H1 (cell line): Measurements from ENCODE around the gene SH3PXD2A. TPM values are rescaled to one million over a fixed set of nuclear protein-coding genes. Genes with fewer than 3 reads are reported as not detected.

Experiments
- polyA plus RNA-seq, 7 experiments: library from polyadenylated mRNA; depleted of rRNA in 3 of 7; stranded (reverse) in 5 of 7; unstranded in 2 of 7; fragments of >200 nt in 5 of 7; fragments of 200-250 nt in 2 of 7; gene quantifications; 1 replicate in 5 of 7; 2 replicates in 1 of 7; 4 replicates in 1 of 7; pipeline versions ENCODE4 v1.2.1 to v1.2.3, GENCODE V29; 2011 to 2013; ENCODE audit warnings: missing spikeins in 2 of 7, mixed read lengths in 2 of 7
- total RNA-seq: library from RNA; stranded (reverse); fragmentation: NEBNext Ultra II Directional; extraction: Animal tissue kit (Norgen Biotek cat#: 25700); gene quantifications from 2 replicates; pipeline ENCODE4 v1.2.1, GENCODE V29; 2021
- TF ChIP-seq, protein P1 (sequence below): fragments of 300-600 bp; sonication (generic); IDR thresholded peaks from 2 replicates; pipeline ENCODE4 v1.7.1; 2012; ENCODE audit warnings: low read length, moderate library complexity, mild to moderate bottlenecking, inconsistent platforms; ENCODE audit not compliant: insufficient replicate concordance

Gene SH3PXD2A
- total and polyA plus RNA-seq, 2 of the 8 experiments (the other 6 are each of a cell fraction or from before 2014, with no cell fraction given) = 5.4 to 16.3 TPM

DNA sequence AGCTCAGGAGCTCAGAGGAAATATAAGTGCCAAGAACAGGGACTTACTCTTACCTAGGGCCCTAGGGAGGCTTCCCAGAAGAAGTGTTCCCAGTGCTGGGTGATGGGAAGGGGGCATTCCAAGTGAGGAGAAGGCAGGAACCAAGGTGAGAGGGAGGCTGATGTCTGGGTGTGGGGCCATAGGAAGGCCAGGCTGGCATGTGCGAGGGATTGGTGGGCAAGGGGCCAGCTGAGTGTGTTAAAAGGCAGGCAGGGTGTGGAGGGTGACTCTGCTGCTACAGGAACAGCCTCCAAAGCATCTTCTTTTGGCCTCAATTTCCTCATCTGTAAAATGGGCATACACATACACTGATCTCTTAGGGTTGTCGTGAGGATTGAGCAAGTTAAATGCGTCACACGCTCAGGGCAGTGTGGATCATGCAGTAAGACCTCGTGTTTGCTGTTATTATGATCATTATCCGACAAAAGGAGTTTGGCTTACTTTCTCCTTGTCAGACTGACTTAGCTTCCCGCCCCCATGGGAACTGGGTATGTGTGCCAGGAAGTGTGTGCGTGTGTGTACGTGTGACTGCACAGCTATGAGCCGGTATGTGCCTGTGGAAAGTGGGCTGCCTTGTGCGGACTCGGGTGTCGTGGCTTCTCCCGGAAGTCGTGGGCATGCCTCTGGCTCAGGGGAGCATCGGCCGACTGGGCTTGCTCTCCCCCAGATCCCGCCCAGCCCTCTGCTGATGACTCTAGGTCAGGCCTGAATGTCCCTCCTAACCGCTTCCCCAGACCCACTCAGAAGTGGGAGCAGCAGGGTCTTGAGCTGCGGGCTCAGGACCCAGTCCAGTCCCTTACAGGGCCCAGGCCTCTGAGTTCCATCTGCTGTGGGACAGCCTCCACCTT lies 302.3 kb downstream of the SH3PXD2A start (continued):
- TF ChIP-seq, protein P1, sequence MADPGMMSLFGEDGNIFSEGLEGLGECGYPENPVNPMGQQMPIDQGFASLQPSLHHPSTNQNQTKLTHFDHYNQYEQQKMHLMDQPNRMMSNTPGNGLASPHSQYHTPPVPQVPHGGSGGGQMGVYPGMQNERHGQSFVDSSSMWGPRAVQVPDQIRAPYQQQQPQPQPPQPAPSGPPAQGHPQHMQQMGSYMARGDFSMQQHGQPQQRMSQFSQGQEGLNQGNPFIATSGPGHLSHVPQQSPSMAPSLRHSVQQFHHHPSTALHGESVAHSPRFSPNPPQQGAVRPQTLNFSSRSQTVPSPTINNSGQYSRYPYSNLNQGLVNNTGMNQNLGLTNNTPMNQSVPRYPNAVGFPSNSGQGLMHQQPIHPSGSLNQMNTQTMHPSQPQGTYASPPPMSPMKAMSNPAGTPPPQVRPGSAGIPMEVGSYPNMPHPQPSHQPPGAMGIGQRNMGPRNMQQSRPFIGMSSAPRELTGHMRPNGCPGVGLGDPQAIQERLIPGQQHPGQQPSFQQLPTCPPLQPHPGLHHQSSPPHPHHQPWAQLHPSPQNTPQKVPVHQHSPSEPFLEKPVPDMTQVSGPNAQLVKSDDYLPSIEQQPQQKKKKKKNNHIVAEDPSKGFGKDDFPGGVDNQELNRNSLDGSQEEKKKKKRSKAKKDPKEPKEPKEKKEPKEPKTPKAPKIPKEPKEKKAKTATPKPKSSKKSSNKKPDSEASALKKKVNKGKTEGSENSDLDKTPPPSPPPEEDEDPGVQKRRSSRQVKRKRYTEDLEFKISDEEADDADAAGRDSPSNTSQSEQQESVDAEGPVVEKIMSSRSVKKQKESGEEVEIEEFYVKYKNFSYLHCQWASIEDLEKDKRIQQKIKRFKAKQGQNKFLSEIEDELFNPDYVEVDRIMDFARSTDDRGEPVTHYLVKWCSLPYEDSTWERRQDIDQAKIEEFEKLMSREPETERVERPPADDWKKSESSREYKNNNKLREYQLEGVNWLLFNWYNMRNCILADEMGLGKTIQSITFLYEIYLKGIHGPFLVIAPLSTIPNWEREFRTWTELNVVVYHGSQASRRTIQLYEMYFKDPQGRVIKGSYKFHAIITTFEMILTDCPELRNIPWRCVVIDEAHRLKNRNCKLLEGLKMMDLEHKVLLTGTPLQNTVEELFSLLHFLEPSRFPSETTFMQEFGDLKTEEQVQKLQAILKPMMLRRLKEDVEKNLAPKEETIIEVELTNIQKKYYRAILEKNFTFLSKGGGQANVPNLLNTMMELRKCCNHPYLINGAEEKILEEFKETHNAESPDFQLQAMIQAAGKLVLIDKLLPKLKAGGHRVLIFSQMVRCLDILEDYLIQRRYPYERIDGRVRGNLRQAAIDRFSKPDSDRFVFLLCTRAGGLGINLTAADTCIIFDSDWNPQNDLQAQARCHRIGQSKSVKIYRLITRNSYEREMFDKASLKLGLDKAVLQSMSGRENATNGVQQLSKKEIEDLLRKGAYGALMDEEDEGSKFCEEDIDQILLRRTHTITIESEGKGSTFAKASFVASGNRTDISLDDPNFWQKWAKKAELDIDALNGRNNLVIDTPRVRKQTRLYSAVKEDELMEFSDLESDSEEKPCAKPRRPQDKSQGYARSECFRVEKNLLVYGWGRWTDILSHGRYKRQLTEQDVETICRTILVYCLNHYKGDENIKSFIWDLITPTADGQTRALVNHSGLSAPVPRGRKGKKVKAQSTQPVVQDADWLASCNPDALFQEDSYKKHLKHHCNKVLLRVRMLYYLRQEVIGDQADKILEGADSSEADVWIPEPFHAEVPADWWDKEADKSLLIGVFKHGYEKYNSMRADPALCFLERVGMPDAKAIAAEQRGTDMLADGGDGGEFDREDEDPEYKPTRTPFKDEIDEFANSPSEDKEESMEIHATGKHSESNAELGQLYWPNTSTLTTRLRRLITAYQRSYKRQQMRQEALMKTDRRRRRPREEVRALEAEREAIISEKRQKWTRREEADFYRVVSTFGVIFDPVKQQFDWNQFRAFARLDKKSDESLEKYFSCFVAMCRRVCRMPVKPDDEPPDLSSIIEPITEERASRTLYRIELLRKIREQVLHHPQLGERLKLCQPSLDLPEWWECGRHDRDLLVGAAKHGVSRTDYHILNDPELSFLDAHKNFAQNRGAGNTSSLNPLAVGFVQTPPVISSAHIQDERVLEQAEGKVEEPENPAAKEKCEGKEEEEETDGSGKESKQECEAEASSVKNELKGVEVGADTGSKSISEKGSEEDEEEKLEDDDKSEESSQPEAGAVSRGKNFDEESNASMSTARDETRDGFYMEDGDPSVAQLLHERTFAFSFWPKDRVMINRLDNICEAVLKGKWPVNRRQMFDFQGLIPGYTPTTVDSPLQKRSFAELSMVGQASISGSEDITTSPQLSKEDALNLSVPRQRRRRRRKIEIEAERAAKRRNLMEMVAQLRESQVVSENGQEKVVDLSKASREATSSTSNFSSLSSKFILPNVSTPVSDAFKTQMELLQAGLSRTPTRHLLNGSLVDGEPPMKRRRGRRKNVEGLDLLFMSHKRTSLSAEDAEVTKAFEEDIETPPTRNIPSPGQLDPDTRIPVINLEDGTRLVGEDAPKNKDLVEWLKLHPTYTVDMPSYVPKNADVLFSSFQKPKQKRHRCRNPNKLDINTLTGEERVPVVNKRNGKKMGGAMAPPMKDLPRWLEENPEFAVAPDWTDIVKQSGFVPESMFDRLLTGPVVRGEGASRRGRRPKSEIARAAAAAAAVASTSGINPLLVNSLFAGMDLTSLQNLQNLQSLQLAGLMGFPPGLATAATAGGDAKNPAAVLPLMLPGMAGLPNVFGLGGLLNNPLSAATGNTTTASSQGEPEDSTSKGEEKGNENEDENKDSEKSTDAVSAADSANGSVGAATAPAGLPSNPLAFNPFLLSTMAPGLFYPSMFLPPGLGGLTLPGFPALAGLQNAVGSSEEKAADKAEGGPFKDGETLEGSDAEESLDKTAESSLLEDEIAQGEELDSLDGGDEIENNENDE = no peak
- TF ChIP-seq, all 59 proteins: peak for 0
